Kidney epithelial cell (primary cell): ENCODE measurements around the gene KIF2C. TPM values are rescaled to one million over a fixed set of nuclear protein-coding genes. Genes with fewer than 3 reads are reported as not detected.
"Not testable (repeated sequence)": the region's sequence is repeated elsewhere in the genome, so short reads cannot be mapped to it uniquely, and the experiment has no call there.

Source experiments
- DNase-seq: peaks from one replicate; pipeline ENCODE4 v3.0.0-alpha.2; 2010; ENCODE audit warnings: low read depth
- H3K27me3 ChIP-seq: 2 replicates; pipeline ENCODE4 v1.6.0; 2011; ENCODE audit warnings: low read length; ENCODE audit not compliant: control insufficient read depth, insufficient read depth
- H3K36me3 ChIP-seq: 2 replicates; pipeline ENCODE4 v1.5.1; 2011; ENCODE audit warnings: low read length; ENCODE audit not compliant: control insufficient read depth, insufficient read depth
- H3K4me3 ChIP-seq: 2 replicates; pipeline ENCODE4 v1.5.1; 2011; ENCODE audit warnings: low read depth, mild to moderate bottlenecking, control low read depth, low read length
- CTCF ChIP-seq: IDR thresholded peaks from 2 replicates; pipeline ENCODE4 v1.5.1; 2011; ENCODE audit warnings: mild to moderate bottlenecking, moderate library complexity, low read length, control low read depth, inconsistent platforms; ENCODE audit not compliant: insufficient read depth, poor library complexity, severe bottlenecking
- total RNA-seq: library from RNA; depleted of rRNA; stranded (reverse); fragments of >200 nt; gene quantifications from 2 replicates; pipeline ENCODE4 v1.2.3, GENCODE V29; 2015

KIF2C gene
- total RNA-seq, 1 donor from 2014 or later: 9.5 TPM

- no peak for DNase-seq
- no peaks in the 10 kb centered on the region for H3K36me3 ChIP-seq
- no peak overlapping the region for H3K4me3 ChIP-seq
- TF ChIP-seq CTCF: no peak
- no peaks in the 10 kb centered on the region for H3K27me3 ChIP-seq
Measured at GRCh38 chr1:44724955-44725698, 14.5 kb upstream of the KIF2C start.

- peak; percentile 83 for TF ChIP-seq CTCF
Measured at GRCh38 chr1:44730741-44731512, 8.7 kb upstream of the KIF2C start, which contains the start of gene RNU5D-1. TSS of gene RNU5D-1 (minus strand) at chr1:44731170.

GRCh38 chr1:44733365-44733764, 6.3 kb upstream of the KIF2C start:
- H3K27me3 ChIP-seq: no peaks in the 10 kb centered on the region
- no peaks in the 10 kb centered on the region for H3K36me3 ChIP-seq
- TF ChIP-seq CTCF: no peak
- no peak for DNase-seq
- H3K4me3 ChIP-seq: no peak overlapping the region

More at GRCh38 chr1:44730741-44731512, 8.7 kb upstream of the KIF2C start, which contains the start of gene RNU5D-1:
- H3K36me3 ChIP-seq: no peaks in the 10 kb centered on the region
- no peak within 1 kb of the TSS for H3K4me3 ChIP-seq
- DNase-seq: peak; percentile 93
- H3K27me3 ChIP-seq: no peaks in the 10 kb centered on the region

DNA sequence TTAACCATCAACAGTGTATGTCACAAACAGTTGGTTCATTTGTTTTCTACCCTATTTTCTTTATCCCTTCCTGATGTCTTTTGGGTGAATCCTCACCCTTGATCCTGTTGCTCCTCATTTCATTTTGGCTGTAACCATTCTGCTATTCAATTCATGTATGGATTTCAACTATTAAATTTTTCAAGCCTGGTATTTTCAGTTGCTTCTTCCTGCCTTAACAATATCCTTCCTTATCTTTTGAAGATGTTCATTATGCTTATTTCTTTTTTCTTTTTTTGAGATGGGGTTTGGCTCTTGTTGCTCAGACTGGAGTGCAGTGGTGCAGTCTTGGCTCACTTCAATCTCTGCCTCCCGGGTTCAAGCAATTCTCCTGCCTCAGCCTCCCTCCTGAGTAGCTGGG, 5.9 kb upstream of the KIF2C start:
- Histone ChIP-seq H3K36me3 (no peaks in the 10 kb centered on the region), H3K27me3 (no peaks in the 10 kb centered on the region), H3K4me3 (no peak overlapping the region)
- DNase-seq: no peak
- TF ChIP-seq CTCF: no peak

- no peak for TF ChIP-seq CTCF
- Histone ChIP-seq H3K4me3 (no peak overlapping the region), H3K36me3 (no peaks in the 10 kb centered on the region), H3K27me3 (no peaks in the 10 kb centered on the region)
- DNase-seq: no peak
Measured at GRCh38 chr1:44735992-44736391, 3.6 kb upstream of the KIF2C start.

- not testable (repeated sequence) for H3K27me3 ChIP-seq, DNase-seq, H3K36me3 ChIP-seq
- peak overlapping the region; percentile 48 for H3K4me3 ChIP-seq
Measured at GRCh38 chr1:44738953-44739306, 707 bp upstream of the KIF2C start.
